OCI-LY1 (cell line): Measurements from ENCODE around the gene RTL10.

Source experiments
- H2AFZ ChIP-seq: fragments of 200-600 bp; sonication (generic), shearing (Covaris generic); 2 replicates; pipeline ENCODE4 v1.6.0; 2014; ENCODE audit warnings: antibody characterized with exemption, mild to moderate bottlenecking, low read length
- H3F3A ChIP-seq: fragments of 200-600 bp; sonication (generic), shearing (Covaris generic); 2 replicates; pipeline ENCODE4 v1.6.0; 2014; ENCODE audit warnings: mild to moderate bottlenecking, antibody characterized with exemption, low read length, moderate library complexity; ENCODE audit not compliant: insufficient read depth
- H3K27ac ChIP-seq: fragments of 200-600 bp; sonication (generic); 2 replicates; pipeline ENCODE4 v1.5.1; 2014; ENCODE audit warnings: low read length, mixed run types, mild to moderate bottlenecking, low read depth; ENCODE audit not compliant: poor library complexity, severe bottlenecking
- H3K27me3 ChIP-seq: fragments of 200-600 bp; sonication (generic); 2 replicates; pipeline ENCODE4 v1.6.0; 2014; ENCODE audit warnings: antibody characterized with exemption, mild to moderate bottlenecking, low read length, moderate library complexity; ENCODE audit not compliant: insufficient read depth
- H3K36me3 ChIP-seq: fragments of 200-600 bp; sonication (generic); 2 replicates; pipeline ENCODE4 v1.6.1; 2014; ENCODE audit warnings: mild to moderate bottlenecking, antibody characterized with exemption, low read length, moderate library complexity, mixed read lengths; ENCODE audit not compliant: insufficient read depth
- H3K4me1 ChIP-seq: fragments of 200-600 bp; sonication (generic); 2 replicates; pipeline ENCODE4 v1.5.1; 2014; ENCODE audit warnings: mild to moderate bottlenecking, low read length, moderate library complexity; ENCODE audit not compliant: insufficient read depth, severe bottlenecking
- H3K4me2 ChIP-seq: fragments of 200-600 bp; sonication (generic), shearing (Covaris generic); 2 replicates; pipeline ENCODE4 v1.6.1; 2014; ENCODE audit warnings: low read length
- H3K4me3 ChIP-seq: fragments of 200-600 bp; sonication (generic); 2 replicates; pipeline ENCODE4 v1.5.1; 2014; ENCODE audit warnings: low read length, low read depth, mild to moderate bottlenecking, mixed read lengths; ENCODE audit not compliant: poor library complexity, severe bottlenecking
- H3K79me2 ChIP-seq: fragments of 200-600 bp; shearing (Covaris generic); 2 replicates; pipeline ENCODE4 v1.6.1; 2016; ENCODE audit warnings: mixed run types, low read length, mixed read lengths; ENCODE audit not compliant: insufficient read depth
- H3K9ac ChIP-seq: fragments of 200-600 bp; sonication (generic), shearing (Covaris generic); 2 replicates; pipeline ENCODE4 v1.6.1; 2014; ENCODE audit warnings: mild to moderate bottlenecking, low read length, mixed read lengths
- H3K9me2 ChIP-seq: fragments of 200-600 bp; sonication (generic), shearing (Covaris generic); 2 replicates; pipeline ENCODE4 v1.6.1; 2014; ENCODE audit warnings: low read depth, mild to moderate bottlenecking, low read length, mixed read lengths
- H3K9me3 ChIP-seq: fragments of 200-600 bp; shearing (Covaris generic); 2 replicates; pipeline ENCODE4 v1.6.1; 2014; ENCODE audit warnings: low read length, mixed read lengths
- H4K20me1 ChIP-seq: fragments of 200-600 bp; sonication (generic), shearing (Covaris generic); 2 replicates; pipeline ENCODE4 v1.6.0; 2016; ENCODE audit warnings: mild to moderate bottlenecking, low read length; ENCODE audit not compliant: insufficient read depth
- EZH2 ChIP-seq: fragments of 200-600 bp; sonication (generic), shearing (Covaris generic); IDR thresholded peaks from 2 replicates; pipeline ENCODE4 v1.8.0; 2017; ENCODE audit warnings: borderline replicate concordance, mixed run types, mild to moderate bottlenecking, antibody characterized with exemption, low read length, moderate library complexity, mixed read lengths
- TF ChIP-seq, protein P1 (sequence below): fragments of 200-600 bp; sonication (generic), shearing (Covaris generic); IDR thresholded peaks from 2 replicates; pipeline ENCODE4 v1.5.1; 2017; ENCODE audit warnings: mild to moderate bottlenecking, antibody characterized with exemption, low read length, moderate library complexity, mixed read lengths

The RTL10 gene

DNA sequence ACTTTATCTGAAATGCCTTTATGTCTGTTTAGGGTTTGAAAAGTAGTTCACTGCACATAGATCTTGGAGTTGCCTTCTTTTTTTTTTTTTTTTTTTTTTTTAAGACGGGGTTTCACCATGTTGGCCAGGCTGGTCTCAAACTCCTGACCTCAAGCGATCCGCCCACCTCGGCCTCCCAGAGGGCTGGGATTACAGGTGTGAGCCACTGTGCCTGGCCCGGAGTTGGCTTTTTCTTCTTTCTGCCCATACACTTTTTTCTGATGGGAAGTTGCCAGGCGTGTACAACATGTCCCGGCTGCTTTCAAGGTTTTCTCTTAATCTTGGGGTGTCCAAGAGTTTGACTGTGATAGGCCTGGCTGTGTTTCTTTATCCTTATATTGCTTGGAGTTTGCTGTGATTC, 12.9 kb upstream of the RTL10 start:
- no peaks in the 10 kb centered on the region for H3K9me2 ChIP-seq
- H3K27ac ChIP-seq, result no peak overlapping the region
- H3K4me1 ChIP-seq, result no peaks in the 10 kb centered on the region

GRCh38 chr22:19866665-19867009, 12.0 kb upstream of the RTL10 start:
- no peaks in the 10 kb centered on the region for H3F3A ChIP-seq
- no peak overlapping the region for H3K4me2 ChIP-seq
- TF ChIP-seq, protein P1, sequence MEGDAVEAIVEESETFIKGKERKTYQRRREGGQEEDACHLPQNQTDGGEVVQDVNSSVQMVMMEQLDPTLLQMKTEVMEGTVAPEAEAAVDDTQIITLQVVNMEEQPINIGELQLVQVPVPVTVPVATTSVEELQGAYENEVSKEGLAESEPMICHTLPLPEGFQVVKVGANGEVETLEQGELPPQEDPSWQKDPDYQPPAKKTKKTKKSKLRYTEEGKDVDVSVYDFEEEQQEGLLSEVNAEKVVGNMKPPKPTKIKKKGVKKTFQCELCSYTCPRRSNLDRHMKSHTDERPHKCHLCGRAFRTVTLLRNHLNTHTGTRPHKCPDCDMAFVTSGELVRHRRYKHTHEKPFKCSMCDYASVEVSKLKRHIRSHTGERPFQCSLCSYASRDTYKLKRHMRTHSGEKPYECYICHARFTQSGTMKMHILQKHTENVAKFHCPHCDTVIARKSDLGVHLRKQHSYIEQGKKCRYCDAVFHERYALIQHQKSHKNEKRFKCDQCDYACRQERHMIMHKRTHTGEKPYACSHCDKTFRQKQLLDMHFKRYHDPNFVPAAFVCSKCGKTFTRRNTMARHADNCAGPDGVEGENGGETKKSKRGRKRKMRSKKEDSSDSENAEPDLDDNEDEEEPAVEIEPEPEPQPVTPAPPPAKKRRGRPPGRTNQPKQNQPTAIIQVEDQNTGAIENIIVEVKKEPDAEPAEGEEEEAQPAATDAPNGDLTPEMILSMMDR, result no peak
- TF ChIP-seq EZH2, result no peak
- H3K4me3 ChIP-seq, result no peak overlapping the region
- H3K79me2 ChIP-seq, result no peaks in the 10 kb centered on the region
- H3K27me3 ChIP-seq, result no peaks in the 10 kb centered on the region
- no peaks in the 10 kb centered on the region for H3K4me1 ChIP-seq
- H3K9me3 ChIP-seq, result no peaks in the 10 kb centered on the region
- no peaks in the 10 kb centered on the region for H4K20me1 ChIP-seq
- H3K27ac ChIP-seq, result no peak overlapping the region
- H3K9ac ChIP-seq, result no peak overlapping the region
- no peaks in the 10 kb centered on the region for H3K9me2 ChIP-seq
- H2AFZ ChIP-seq, result no peak overlapping the region
- peaks cover under 1% of the 10 kb centered on the region; the same call in 1 of the 2 replicates for H3K36me3 ChIP-seq

More for the DNA sequence above, 12.9 kb upstream of the RTL10 start:
- Histone ChIP-seq H3K36me3 (no peaks in the 10 kb centered on the region), H4K20me1 (no peaks in the 10 kb centered on the region), H3K4me3 (no peak overlapping the region), H3K9ac (no peak overlapping the region), H3K79me2 (no peaks in the 10 kb centered on the region), H3K4me2 (no peak overlapping the region), H2AFZ (no peak overlapping the region), H3K9me3 (no peaks in the 10 kb centered on the region), H3F3A (no peaks in the 10 kb centered on the region), H3K27me3 (no peaks in the 10 kb centered on the region)
- TF ChIP-seq, protein P1, result no peak
- no peak for TF ChIP-seq EZH2

DNA sequence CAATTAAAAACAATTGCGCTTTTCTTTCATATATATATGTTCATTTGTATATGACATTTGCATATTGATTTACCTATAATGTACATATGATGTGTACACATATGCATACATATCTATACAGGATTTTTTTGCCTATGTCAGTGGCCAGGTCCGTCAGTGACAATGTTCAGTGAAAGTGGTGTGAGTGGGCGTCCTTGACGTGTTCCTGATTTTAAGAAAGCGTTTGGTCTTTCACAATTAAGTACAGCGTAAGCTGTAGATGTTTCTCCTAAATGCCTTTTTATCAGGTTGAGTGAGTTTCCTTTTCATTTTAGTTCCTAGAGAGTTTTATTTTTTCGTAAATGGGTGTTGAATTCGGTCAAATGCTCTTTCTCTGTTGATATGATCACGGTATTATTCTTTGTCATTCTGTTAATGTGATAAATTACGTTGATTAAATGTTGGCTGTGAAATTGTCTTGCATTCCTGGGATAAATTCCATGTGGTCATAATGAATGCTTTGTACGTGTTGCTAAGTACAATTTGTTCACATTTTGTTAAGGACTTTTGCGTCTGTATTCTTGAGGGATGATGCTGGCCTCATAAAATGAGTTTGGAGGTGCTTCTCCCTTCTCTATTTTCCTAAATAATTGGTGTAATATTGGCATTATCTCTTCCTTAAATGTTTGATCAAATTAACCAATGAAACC, 10.6 kb upstream of the RTL10 start:
- H3K79me2 ChIP-seq, result no peaks in the 10 kb centered on the region
- H3K4me3 ChIP-seq, result no peak overlapping the region
- no peak overlapping the region for H2AFZ ChIP-seq
- peaks cover 6% of the 10 kb centered on the region; the same call in 1 of the 2 replicates for H3K36me3 ChIP-seq
- H4K20me1 ChIP-seq, result no peaks in the 10 kb centered on the region
- no peak overlapping the region for H3K27ac ChIP-seq
- no peaks in the 10 kb centered on the region for H3K27me3 ChIP-seq
- no peaks in the 10 kb centered on the region for H3K9me3 ChIP-seq
- no peaks in the 10 kb centered on the region for H3F3A ChIP-seq
- H3K9ac ChIP-seq, result no peak overlapping the region
- no peak overlapping the region for H3K4me2 ChIP-seq
- TF ChIP-seq, protein P1, result no peak
- TF ChIP-seq EZH2, result no peak
- no peaks in the 10 kb centered on the region for H3K9me2 ChIP-seq
- no peaks in the 10 kb centered on the region for H3K4me1 ChIP-seq
